ENCODE data around the gene PSMB3.

The PSMB3 gene

GRCh38 chr17:38798614-38799500 lies 46.3 kb downstream of the PSMB3 start:
- DNase-seq = no peak

- DNase-seq = peak; percentile 92
These were observed 47.1 kb downstream of the PSMB3 start, which contains the start of gene PIP4K2B for GRCh38 chr17:38799501-38800236. PIP4K2B (minus strand) TSS chr17:38799556; CDS start chr17:38799424, 132 bp downstream.

- no peak for DNase-seq
These were observed 47.8 kb downstream of the PSMB3 start for GRCh38 chr17:38800237-38800760.

DNA sequence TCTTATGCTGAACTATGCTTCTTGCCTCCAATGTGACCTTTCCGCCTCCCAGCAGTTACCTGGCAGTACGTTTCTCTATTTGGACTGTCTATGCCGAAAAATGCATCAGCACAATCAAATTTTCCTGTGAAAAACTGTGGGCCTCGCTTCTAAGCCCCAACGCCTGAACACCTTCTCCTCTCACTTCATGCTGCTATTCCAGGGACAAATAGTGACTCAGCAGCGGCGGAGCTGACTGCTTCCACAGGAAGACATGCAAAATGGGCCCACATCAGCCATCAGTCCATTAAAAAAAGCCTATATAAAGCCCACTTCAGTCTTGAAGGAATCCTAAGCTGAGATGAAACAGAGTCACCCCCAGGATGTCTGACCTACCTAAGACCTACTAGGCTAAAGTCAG lies 57.3 kb downstream of the PSMB3 start:
- DNase-seq = no peak
